Measurements from ENCODE around the gene SSBP1.

DNA sequence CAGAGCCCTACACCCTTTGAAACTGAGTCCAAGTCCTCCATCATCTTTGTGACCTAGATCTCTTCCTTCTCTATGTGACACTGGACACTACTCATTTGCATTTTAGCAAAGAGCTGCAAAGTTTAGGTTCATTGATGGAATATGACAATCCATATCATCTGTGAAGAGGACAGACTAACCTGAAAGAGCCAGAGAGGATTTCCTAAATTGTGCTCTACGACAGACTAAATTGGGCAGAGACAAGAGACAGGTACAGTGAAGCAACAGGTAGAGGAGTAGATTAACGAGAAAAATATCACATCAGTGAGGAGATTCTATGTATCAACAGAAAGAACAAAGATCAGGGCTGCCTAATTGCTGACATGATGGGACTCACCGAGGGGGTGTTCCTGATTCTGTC lies 25.6 kb downstream of the SSBP1 start, which contains the start of gene TAS2R3:
- no peak for TF ChIP-seq PPARA (CRISPR knock-in tag; IDR thresholded peaks at IDR 0.05; ENCODE audit: borderline replicate concordance)
- TF ChIP-seq TSHZ2 (CRISPR knock-in tag; IDR thresholded peaks at IDR 0.05): no peak
- TF ChIP-seq TOX (CRISPR knock-in tag; IDR thresholded peaks at IDR 0.05; ENCODE audit: borderline replicate concordance): no peak

All from SK-N-SH treated with all-trans-retinoic acid at 6 μM for 48 hours (cell line).